ENCODE results near the gene FOXP1. TPM values are rescaled to one million over a fixed set of nuclear protein-coding genes. Genes with fewer than 3 reads are reported as not detected.

Gene FOXP1
- total RNA-seq, 4 donors from 2014 or later: 13.2 to 46.6 (median 29.2) TPM

GRCh38 chr3:71117572-71118247, 465.8 kb downstream of the FOXP1 start:
- intact Hi-C loops (cut with DNase I; ENCODE audit: low total_unique reads): no loop called here
- H3K4me1 ChIP-seq: peaks cover 8 to 15% of the 10 kb centered on the region in 2 donors
- DNase-seq: no peak
- ATAC-seq: peak in 1 of 2 donors; percentile 33
- no peaks in the 10 kb centered on the region for H3K27me3 ChIP-seq
- H3K27ac ChIP-seq: peak overlapping the region in 1 of 4 donors; percentile 24
- H3K9me3 ChIP-seq: no peaks in the 10 kb centered on the region
- in situ Hi-C loops (cut with MboI; ENCODE audit: low sequenced_read_pairs in 4 of 4): no loop called here
- no peaks in the 10 kb centered on the region for H3K36me3 ChIP-seq
- TF ChIP-seq POLR2A (IDR thresholded peaks at IDR 0.05): no peak
- TF ChIP-seq, protein P1, sequence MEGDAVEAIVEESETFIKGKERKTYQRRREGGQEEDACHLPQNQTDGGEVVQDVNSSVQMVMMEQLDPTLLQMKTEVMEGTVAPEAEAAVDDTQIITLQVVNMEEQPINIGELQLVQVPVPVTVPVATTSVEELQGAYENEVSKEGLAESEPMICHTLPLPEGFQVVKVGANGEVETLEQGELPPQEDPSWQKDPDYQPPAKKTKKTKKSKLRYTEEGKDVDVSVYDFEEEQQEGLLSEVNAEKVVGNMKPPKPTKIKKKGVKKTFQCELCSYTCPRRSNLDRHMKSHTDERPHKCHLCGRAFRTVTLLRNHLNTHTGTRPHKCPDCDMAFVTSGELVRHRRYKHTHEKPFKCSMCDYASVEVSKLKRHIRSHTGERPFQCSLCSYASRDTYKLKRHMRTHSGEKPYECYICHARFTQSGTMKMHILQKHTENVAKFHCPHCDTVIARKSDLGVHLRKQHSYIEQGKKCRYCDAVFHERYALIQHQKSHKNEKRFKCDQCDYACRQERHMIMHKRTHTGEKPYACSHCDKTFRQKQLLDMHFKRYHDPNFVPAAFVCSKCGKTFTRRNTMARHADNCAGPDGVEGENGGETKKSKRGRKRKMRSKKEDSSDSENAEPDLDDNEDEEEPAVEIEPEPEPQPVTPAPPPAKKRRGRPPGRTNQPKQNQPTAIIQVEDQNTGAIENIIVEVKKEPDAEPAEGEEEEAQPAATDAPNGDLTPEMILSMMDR (IDR thresholded peaks at IDR 0.05 in 4 of 5, conservative IDR thresholded peaks at IDR 0.05 in 1 of 5): no peak
- H3K4me3 ChIP-seq: no peak overlapping the region

- TF ChIP-seq POLR2A (IDR thresholded peaks at IDR 0.05): no peak
- TF ChIP-seq, protein P1 (IDR thresholded peaks at IDR 0.05 in 4 of 5, conservative IDR thresholded peaks at IDR 0.05 in 1 of 5): no peak
- ATAC-seq (no peak), DNase-seq (no peak)
- no peaks in the 10 kb centered on the region for H3K9me3 ChIP-seq
- H3K27me3 ChIP-seq: no peaks in the 10 kb centered on the region
- H3K36me3 ChIP-seq: no peaks in the 10 kb centered on the region
- in situ Hi-C loops (cut with MboI; ENCODE audit: low sequenced_read_pairs in 4 of 4): no loop called here
- H3K4me1 ChIP-seq: peaks cover 8 to 15% of the 10 kb centered on the region in 2 donors
- intact Hi-C loops (cut with DNase I; ENCODE audit: low total_unique reads): no loop called here
- H3K4me3 ChIP-seq: no peak overlapping the region
- no peak overlapping the region for H3K27ac ChIP-seq
Observed at GRCh38 chr3:71114610-71115009, 468.9 kb downstream of the FOXP1 start.

DNA sequence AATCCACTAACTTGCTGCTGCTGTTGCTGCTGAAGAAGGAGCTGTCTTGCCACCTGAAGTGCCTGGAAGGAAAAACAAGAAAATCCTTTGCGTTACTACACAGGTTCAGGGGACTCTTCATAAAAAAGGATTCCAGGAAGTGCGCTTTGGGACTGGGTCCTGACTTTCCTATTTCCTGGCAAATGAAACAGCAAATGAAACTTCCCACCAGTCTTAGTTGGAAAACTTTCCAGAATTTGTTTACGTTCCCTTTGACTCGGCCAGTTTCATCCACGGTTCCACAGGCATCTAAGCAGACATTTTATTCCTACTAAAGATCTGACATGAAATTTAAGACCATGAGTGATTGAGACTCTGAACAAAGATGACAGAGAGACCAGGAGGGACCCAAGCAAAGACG, 471.0 kb downstream of the FOXP1 start:
- H3K27me3 ChIP-seq: no peaks in the 10 kb centered on the region
- no peak for DNase-seq
- peaks cover 2 to 6% of the 10 kb centered on the region in 2 donors for H3K4me1 ChIP-seq
- no peaks in the 10 kb centered on the region for H3K36me3 ChIP-seq
- no peaks in the 10 kb centered on the region for H3K9me3 ChIP-seq
- intact Hi-C loops (cut with DNase I; ENCODE audit: low total_unique reads) (no loop called here), in situ Hi-C loops (cut with MboI; ENCODE audit: low sequenced_read_pairs in 4 of 4) (no loop called here)
- TF ChIP-seq, protein P1 (IDR thresholded peaks at IDR 0.05 in 4 of 5, conservative IDR thresholded peaks at IDR 0.05 in 1 of 5): no peak
- no peak for TF ChIP-seq POLR2A (IDR thresholded peaks at IDR 0.05)
- peak overlapping the region in 2 of 4 donors; percentile 15 to 36 for H3K27ac ChIP-seq
- ATAC-seq: no peak
- no peak overlapping the region for H3K4me3 ChIP-seq

- no peak overlapping the region for H3K4me3 ChIP-seq
- no peaks in the 10 kb centered on the region for H3K27me3 ChIP-seq
- DNase-seq (no peak), ATAC-seq (no peak)
- no peak overlapping the region for H3K27ac ChIP-seq
- no peaks in the 10 kb centered on the region for H3K9me3 ChIP-seq
- no peaks in the 10 kb centered on the region for H3K36me3 ChIP-seq
- no peak for TF ChIP-seq POLR2A (IDR thresholded peaks at IDR 0.05)
- TF ChIP-seq, protein P1 (IDR thresholded peaks at IDR 0.05 in 4 of 5, conservative IDR thresholded peaks at IDR 0.05 in 1 of 5): no peak
- H3K4me1 ChIP-seq: no peaks in the 10 kb centered on the region
- in situ Hi-C loops (cut with MboI; ENCODE audit: low sequenced_read_pairs in 4 of 4): no loop called here
- intact Hi-C loops (cut with DNase I; ENCODE audit: low total_unique reads): no loop called here
Observed at GRCh38 chr3:71111784-71112440, 471.6 kb downstream of the FOXP1 start.
